Astrocyte (in vitro differentiated cells and primary cell): Measurements from ENCODE around the gene S100G. TPM values are rescaled to one million over a fixed set of nuclear protein-coding genes. Genes with fewer than 3 reads are reported as not detected.

Experiments used
- DNase-seq: peaks from one replicate; pipeline ENCODE4 v3.0.0-alpha.2; 2010; ENCODE audit warnings: low read depth
- FAIRE-seq: peaks from 2 replicates; lab custom pipeline; 2011; peaks lifted over from hg19 to GRCh38; lab: Jason Lieb, UNC
- H2AFZ ChIP-seq: 2 replicates; pipeline ENCODE4 v1.6.0; 2012; ENCODE audit warnings: low read depth, low read length, inconsistent platforms
- H3K27ac ChIP-seq: 2 replicates; pipeline ENCODE4 v1.5.1; 2011; ENCODE audit warnings: low read depth, low read length, inconsistent platforms
- H3K27me3 ChIP-seq: 2 replicates; pipeline ENCODE4 v1.6.0; 2011; ENCODE audit warnings: low read length, inconsistent platforms; ENCODE audit not compliant: insufficient read depth
- H3K36me3 ChIP-seq: 2 replicates; pipeline ENCODE4 v1.5.1; 2011; ENCODE audit warnings: low read length, inconsistent platforms; ENCODE audit not compliant: insufficient read depth
- H3K4me1 ChIP-seq: 2 replicates; pipeline ENCODE4 v1.5.1; 2011; ENCODE audit warnings: low read length, inconsistent platforms; ENCODE audit not compliant: insufficient read depth
- H3K4me2 ChIP-seq: 2 replicates; pipeline ENCODE4 v1.6.0; 2012; ENCODE audit warnings: low read length, inconsistent platforms
- H3K4me3 ChIP-seq: 2 replicates; pipeline ENCODE4 v1.5.1; 2011; ENCODE audit warnings: low read depth, mild to moderate bottlenecking, low read length, inconsistent platforms; ENCODE audit not compliant: insufficient read depth
- H3K79me2 ChIP-seq: 2 replicates; pipeline ENCODE4 v1.6.0; 2012; ENCODE audit warnings: mild to moderate bottlenecking, low read length, inconsistent platforms; ENCODE audit not compliant: insufficient read depth
- H3K9ac ChIP-seq: 2 replicates; pipeline ENCODE4 v1.6.0; 2012; ENCODE audit warnings: mild to moderate bottlenecking, low read length, inconsistent platforms
- H3K9me3 ChIP-seq: 2 replicates; pipeline ENCODE4 v1.5.1; 2012; ENCODE audit warnings: low read depth, mild to moderate bottlenecking, low read length, inconsistent platforms; ENCODE audit not compliant: insufficient read depth
- H4K20me1 ChIP-seq: 2 replicates; pipeline ENCODE4 v1.6.0; 2012; ENCODE audit warnings: low read length, inconsistent platforms; ENCODE audit not compliant: insufficient read depth
- H3K27ac Mint-ChIP-seq: one replicate; pipeline ENCODE4 v1.8.0; 2021; ENCODE audit warnings: mild to moderate bottlenecking, mixed read lengths; ENCODE audit not compliant: unreplicated experiment
- H3K27me3 Mint-ChIP-seq: one replicate; pipeline ENCODE4 v1.8.0; 2021; ENCODE audit warnings: low read depth, mixed read lengths; ENCODE audit not compliant: unreplicated experiment
- H3K36me3 Mint-ChIP-seq: one replicate; pipeline ENCODE4 v1.8.0; 2021; ENCODE audit warnings: low read depth, mixed read lengths; ENCODE audit not compliant: unreplicated experiment
- H3K4me1 Mint-ChIP-seq: one replicate; pipeline ENCODE4 v1.8.0; 2021; ENCODE audit warnings: low read depth, mixed read lengths; ENCODE audit not compliant: unreplicated experiment
- H3K4me3 Mint-ChIP-seq: one replicate; pipeline ENCODE4 v1.8.0; 2021; ENCODE audit warnings: mild to moderate bottlenecking, moderate library complexity, mixed read lengths; ENCODE audit not compliant: unreplicated experiment
- H3K9me3 Mint-ChIP-seq: one replicate; pipeline ENCODE4 v1.8.0; 2021; ENCODE audit warnings: mild to moderate bottlenecking, mixed read lengths; ENCODE audit not compliant: unreplicated experiment
- CTCF ChIP-seq: IDR thresholded peaks from 2 replicates; pipeline ENCODE4 v1.5.1; 2011; ENCODE audit warnings: low read depth, mild to moderate bottlenecking, inconsistent platforms, low read length, moderate library complexity; ENCODE audit not compliant: insufficient read depth
- EZH2 ChIP-seq: IDR thresholded peaks from 2 replicates; pipeline ENCODE4 v1.6.1; 2012; ENCODE audit warnings: mild to moderate bottlenecking, low read length, inconsistent platforms; ENCODE audit not compliant: insufficient read depth
- total RNA-seq: library from RNA; stranded (reverse); gene quantifications from 2 replicates; pipeline ENCODE4 v1.2.1, GENCODE V29; 2021

The S100G gene
- total RNA-seq, 1 donor from 2014 or later: not detected

GRCh38 chrX:16654093-16654492 lies 4.1 kb downstream of the S100G start:
- FAIRE-seq: peak; percentile 75
- H3K27ac ChIP-seq: no peak overlapping the region
- H4K20me1 ChIP-seq: no peaks in the 10 kb centered on the region
- H3K4me3 ChIP-seq: no peak overlapping the region
- no peak overlapping the region for H3K4me2 ChIP-seq
- Mint-ChIP-seq H3K4me1 (peaks cover 2% of the 10 kb centered on the region), H3K36me3 (no peaks in the 10 kb centered on the region), H3K4me3 (no peak overlapping the region), H3K27me3 (no peaks in the 10 kb centered on the region), H3K27ac (no peak overlapping the region), H3K9me3 (no peaks in the 10 kb centered on the region)
- DNase-seq: no peak
- no peak overlapping the region for H2AFZ ChIP-seq
- H3K79me2 ChIP-seq: no peaks in the 10 kb centered on the region
- H3K36me3 ChIP-seq: no peaks in the 10 kb centered on the region
- H3K27me3 ChIP-seq: no peaks in the 10 kb centered on the region
- H3K4me1 ChIP-seq: peaks cover under 1% of the 10 kb centered on the region
- no peaks in the 10 kb centered on the region for H3K9me3 ChIP-seq
- TF ChIP-seq EZH2: no peak
- no peak for TF ChIP-seq CTCF
- H3K9ac ChIP-seq: no peak overlapping the region

GRCh38 chrX:16658284-16658683 lies 8.3 kb downstream of the S100G start:
- H3K4me2 ChIP-seq: peak overlapping the region; percentile 6
- H3K36me3 Mint-ChIP-seq: no peaks in the 10 kb centered on the region
- no peaks in the 10 kb centered on the region for H3K27me3 ChIP-seq
- TF ChIP-seq EZH2 (no peak), CTCF (no peak)
- H3K27me3 Mint-ChIP-seq: no peaks in the 10 kb centered on the region
- H3K27ac ChIP-seq: peak overlapping the region; percentile 62
- H3K9ac ChIP-seq: peak overlapping the region; percentile 23
- H3K36me3 ChIP-seq: no peaks in the 10 kb centered on the region
- H3K4me3 Mint-ChIP-seq: no peak overlapping the region
- peaks cover 3% of the 10 kb centered on the region for H3K4me1 ChIP-seq
- no peaks in the 10 kb centered on the region for H4K20me1 ChIP-seq
- peaks cover 6% of the 10 kb centered on the region for H3K4me1 Mint-ChIP-seq
- FAIRE-seq (peak; percentile 98), DNase-seq (peak; percentile 54)
- no peaks in the 10 kb centered on the region for H3K79me2 ChIP-seq
- H3K9me3 Mint-ChIP-seq: no peaks in the 10 kb centered on the region
- no peak overlapping the region for H3K4me3 ChIP-seq
- no peaks in the 10 kb centered on the region for H3K9me3 ChIP-seq
- no peak overlapping the region for H2AFZ ChIP-seq
- H3K27ac Mint-ChIP-seq: no peak overlapping the region

GRCh38 chrX:16659321-16659720 lies 9.4 kb downstream of the S100G start:
- no peaks in the 10 kb centered on the region for H3K27me3 ChIP-seq
- H3K4me2 ChIP-seq: no peak overlapping the region
- H4K20me1 ChIP-seq: no peaks in the 10 kb centered on the region
- H3K4me3 ChIP-seq: no peak overlapping the region
- H3K9ac ChIP-seq: no peak overlapping the region
- Mint-ChIP-seq H3K27me3 (no peaks in the 10 kb centered on the region), H3K9me3 (no peaks in the 10 kb centered on the region), H3K36me3 (no peaks in the 10 kb centered on the region), H3K27ac (no peak overlapping the region), H3K4me1 (peaks cover 7% of the 10 kb centered on the region), H3K4me3 (peak overlapping the region; percentile 16)
- H3K36me3 ChIP-seq: no peaks in the 10 kb centered on the region
- no peaks in the 10 kb centered on the region for H3K9me3 ChIP-seq
- peaks cover 3% of the 10 kb centered on the region for H3K4me1 ChIP-seq
- peak; percentile 81 for FAIRE-seq
- peak overlapping the region; percentile 31 for H3K27ac ChIP-seq
- DNase-seq: no peak
- H2AFZ ChIP-seq: no peak overlapping the region
- no peak for TF ChIP-seq EZH2
- no peak for TF ChIP-seq CTCF
- no peaks in the 10 kb centered on the region for H3K79me2 ChIP-seq
